ENCODE data around the gene ZNF444.

GRCh38 chr19:56153507-56153906 is 12.4 kb downstream of the ZNF444 start:
- no peak for TF ChIP-seq POLR2AphosphoS5 (IDR thresholded peaks at IDR 0.05; ENCODE audit: borderline replicate concordance, low read depth, low read length)
- TF ChIP-seq EZH2 (IDR thresholded peaks at IDR 0.05), result no peak
- no peak for TF ChIP-seq FOXP2 (optimal IDR thresholded peaks at IDR 0.05; ENCODE audit: control extremely low read depth, extremely low read length, insufficient read depth)
